HG02884 (cell line): ENCODE measurements around the gene IGFBP1.
"Not testable (repeated sequence)": the region's sequence is repeated elsewhere in the genome, so short reads cannot be mapped to it uniquely, and the experiment has no call there.

Source experiments
- ATAC-seq: cut with Tn5 transposase; IDR thresholded peaks from one replicate; pipeline ENCODE4 v1.9.1; 2021; ENCODE audit warnings: mild to moderate bottlenecking, moderate library complexity; ENCODE audit not compliant: unreplicated experiment

The IGFBP1 gene

GRCh38 chr7:45888185-45888992 lies at the start of gene IGFBP1:
Gene IGFBP1, plus strand, starts transcription at chr7:45888488. Its CDS starts 165 bp downstream, at chr7:45888653.
- no peak for ATAC-seq

GRCh38 chr7:45838852-45839251 lies 49.4 kb upstream of the IGFBP1 start:
- not testable (repeated sequence) for ATAC-seq

GRCh38 chr7:45841926-45842717 lies 46.2 kb upstream of the IGFBP1 start:
- not testable (repeated sequence) for ATAC-seq

- not testable (repeated sequence) for ATAC-seq
These were observed 41.8 kb upstream of the IGFBP1 start for GRCh38 chr7:45846536-45846935.

- not testable (repeated sequence) for ATAC-seq
These were observed 39.6 kb upstream of the IGFBP1 start for GRCh38 chr7:45848734-45849133.

GRCh38 chr7:45852984-45853383 lies 35.3 kb upstream of the IGFBP1 start:
- not testable (repeated sequence) for ATAC-seq

GRCh38 chr7:45853491-45853890 lies 34.8 kb upstream of the IGFBP1 start:
- ATAC-seq, result not testable (repeated sequence)

- ATAC-seq, result not testable (repeated sequence)
These were observed 32.6 kb upstream of the IGFBP1 start for GRCh38 chr7:45855680-45856079.

- not testable (repeated sequence) for ATAC-seq
These were observed 31.4 kb upstream of the IGFBP1 start for GRCh38 chr7:45856888-45857287.

- ATAC-seq, result no peak
These were observed 24.6 kb upstream of the IGFBP1 start for GRCh38 chr7:45863715-45864114.

- no peak for ATAC-seq
These were observed 22.5 kb upstream of the IGFBP1 start for GRCh38 chr7:45865594-45866410.

- ATAC-seq, result no peak
These were observed 20.8 kb upstream of the IGFBP1 start for GRCh38 chr7:45867471-45867870.

- ATAC-seq, result no peak
These were observed 18.9 kb upstream of the IGFBP1 start for GRCh38 chr7:45869426-45869825.

- no peak for ATAC-seq
These were observed 15.9 kb upstream of the IGFBP1 start for GRCh38 chr7:45872116-45873034.

GRCh38 chr7:45873035-45873354 lies 15.3 kb upstream of the IGFBP1 start, which contains the start of gene CCDC201:
Gene CCDC201, minus strand, starts transcription at chr7:45873082. Its CDS starts 75 bp downstream, at chr7:45873007.
- ATAC-seq, result no peak

- ATAC-seq, result no peak
These were observed 14.9 kb upstream of the IGFBP1 start for GRCh38 chr7:45873355-45873754.

GRCh38 chr7:45874408-45875131 lies 13.7 kb upstream of the IGFBP1 start:
- no peak for ATAC-seq

GRCh38 chr7:45876519-45876918 lies 11.8 kb upstream of the IGFBP1 start:
- ATAC-seq, result no peak

- ATAC-seq, result no peak
These were observed 9.7 kb upstream of the IGFBP1 start for GRCh38 chr7:45878457-45879144.
